Left lung (tissue), 10 donors: ENCODE results near the gene ZNF22. TPM values are rescaled to one million over a fixed set of nuclear protein-coding genes. Genes with fewer than 3 reads are reported as not detected.

ENCODE experiments used
- ATAC-seq: fragments of 200-7000 bp; cut with Tn5 transposase; one replicate; pipeline ENCODE4 v1.9.1; 2020; ENCODE audit warnings: moderate library complexity
- DNase-seq, 4 donors: peaks; one replicate each; pipeline ENCODE4 v3.0.0-alpha.2; 2013 to 2020
- H3K27ac ChIP-seq, 2 donors: fragments of 200-600 bp; sonication (generic) in 1 of 2; one replicate each; pipeline versions ENCODE4 v1.5.0 to v1.8.0; 2020 to 2021
- H3K27me3 ChIP-seq, 2 donors: fragments of 200-600 bp; sonication (generic) in 1 of 2; one replicate each; pipeline versions ENCODE4 v1.5.0 to v1.8.0; 2020 to 2021
- H3K36me3 ChIP-seq, 2 donors: fragments of 200-600 bp; sonication (generic) in 1 of 2; one replicate each; pipeline versions ENCODE4 v1.5.0 to v1.8.0; 2020 to 2021
- H3K4me1 ChIP-seq, 2 donors: fragments of 200-600 bp; one replicate each; pipeline ENCODE4 v1.8.0; 2021
- H3K4me3 ChIP-seq, 2 donors: fragments of 200-600 bp; sonication (generic) in 1 of 2; one replicate each; pipeline versions ENCODE4 v1.5.0 to v1.8.0; 2020 to 2021; ENCODE audit warnings: mild to moderate bottlenecking in 1 of 2
- H3K9me3 ChIP-seq, 2 donors: fragments of 200-600 bp; sonication (generic) in 1 of 2; one replicate each; pipeline versions ENCODE4 v1.5.0 to v1.8.0; 2020 to 2021
- CTCF ChIP-seq, 2 donors: fragments of 200-600 bp; sonication (generic) in 1 of 2; IDR thresholded peaks; one replicate each; pipeline versions ENCODE4 v1.5.0 to v1.8.0; 2021; ENCODE audit warnings: antibody characterized with exemption in 2 of 2
- intact Hi-C, 2 donors: fragments of 100-400 bp; cut with DNase I; formaldehyde crosslinking; loops; one replicate each; pipeline versions ENCODE4 v1.11.2 to v1.14.2; 2022
- polyA plus RNA-seq, 6 donors: library from polyadenylated mRNA; unstranded; fragments of 120-200 nt; gene quantifications; one replicate each; pipeline ENCODE4 v1.2.1, GENCODE V29; 2013; ENCODE audit not compliant: insufficient read length in 6 of 6
- total RNA-seq, 2 donors: library from RNA; stranded (reverse); fragmentation: NEBNext Ultra II Directional; extraction: Animal tissue kit (Norgen Biotek cat#: 25700); gene quantifications; one replicate each; pipeline ENCODE4 v1.2.1, GENCODE V29; 2021
- donor health status: DM: no; HTN: yes; CAD: no.
- donor health status: DM: no; HTN: no; CAD: no.

ZNF22 gene
- total and polyA plus RNA-seq, 8 donors, result 19.3 to 80.0 (median 75.0) TPM

GRCh38 chr10:44966816-44967509, 33.8 kb upstream of the ZNF22 start:
- intact Hi-C loops, result no loop called here
- no peak for ATAC-seq
- Histone ChIP-seq H3K27ac (peak overlapping the region; percentile 68 to 86), H3K36me3 (peaks cover 0 to 24% of the 10 kb centered on the region in 2 donors), H3K9me3 (no peaks in the 10 kb centered on the region), H3K27me3 (no peaks in the 10 kb centered on the region), H3K4me3 (no peak overlapping the region), H3K4me1 (peaks cover 51 to 92% of the 10 kb centered on the region in 2 donors)
- TF ChIP-seq CTCF (IDR thresholded peaks at IDR 0.05), result peak in 1 of 2 donors; percentile 11
- DNase-seq, result no peak

- H3K27ac ChIP-seq, result peak overlapping the region; percentile 68 to 86
- intact Hi-C loops, result no loop called here
- no peak for TF ChIP-seq CTCF (IDR thresholded peaks at IDR 0.05)
- H3K4me3 ChIP-seq, result no peak overlapping the region
- H3K4me1 ChIP-seq, result peaks cover 51 to 90% of the 10 kb centered on the region in 2 donors
- H3K9me3 ChIP-seq, result no peaks in the 10 kb centered on the region
- DNase-seq (no peak), ATAC-seq (peak; percentile 8)
- H3K36me3 ChIP-seq, result peaks cover 0 to 31% of the 10 kb centered on the region in 2 donors
- no peaks in the 10 kb centered on the region for H3K27me3 ChIP-seq
Measured at GRCh38 chr10:44967616-44968015, 33.1 kb upstream of the ZNF22 start.

DNA sequence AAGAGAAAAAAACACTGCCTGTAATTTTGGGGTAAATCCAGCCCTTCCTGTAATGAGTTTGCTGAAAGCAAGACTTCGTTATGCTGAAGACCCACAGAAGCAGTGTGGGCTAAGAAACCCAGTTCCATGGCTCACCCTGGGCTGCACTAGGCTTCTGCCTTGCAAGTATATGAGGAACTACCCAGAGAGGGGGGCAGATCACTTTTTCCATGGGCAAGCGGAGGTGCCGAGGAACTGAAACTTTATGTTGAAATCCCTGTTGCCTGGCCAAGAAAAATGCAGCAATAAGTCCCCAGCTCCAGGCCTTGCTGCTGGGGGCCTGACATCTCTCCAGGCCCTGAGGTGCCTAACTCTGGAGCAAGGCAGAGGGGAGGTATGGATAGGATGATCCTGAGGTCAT, 32.6 kb upstream of the ZNF22 start:
- peak; percentile 49 for ATAC-seq
- H3K4me3 ChIP-seq, result no peak overlapping the region
- H3K27ac ChIP-seq, result peak overlapping the region; percentile 68 to 86
- H3K27me3 ChIP-seq, result no peaks in the 10 kb centered on the region
- H3K9me3 ChIP-seq, result no peaks in the 10 kb centered on the region
- peaks cover 0 to 34% of the 10 kb centered on the region in 2 donors for H3K36me3 ChIP-seq
- intact Hi-C loops, result no loop called here
- DNase-seq, result peak in 1 of 4 donors; percentile 80
- no peak for TF ChIP-seq CTCF (IDR thresholded peaks at IDR 0.05)
- peaks cover 47 to 90% of the 10 kb centered on the region in 2 donors for H3K4me1 ChIP-seq

GRCh38 chr10:44968500-44969400, 32.0 kb upstream of the ZNF22 start:
- intact Hi-C loops, result no loop called here
- no peaks in the 10 kb centered on the region for H3K27me3 ChIP-seq
- peak overlapping the region; percentile 68 to 86 for H3K27ac ChIP-seq
- H3K4me3 ChIP-seq, result no peak overlapping the region
- no peak for DNase-seq
- TF ChIP-seq CTCF (IDR thresholded peaks at IDR 0.05), result no peak
- peaks cover 40 to 90% of the 10 kb centered on the region in 2 donors for H3K4me1 ChIP-seq
- no peaks in the 10 kb centered on the region for H3K9me3 ChIP-seq
- peaks cover 0 to 34% of the 10 kb centered on the region in 2 donors for H3K36me3 ChIP-seq
- ATAC-seq, result no peak

DNA sequence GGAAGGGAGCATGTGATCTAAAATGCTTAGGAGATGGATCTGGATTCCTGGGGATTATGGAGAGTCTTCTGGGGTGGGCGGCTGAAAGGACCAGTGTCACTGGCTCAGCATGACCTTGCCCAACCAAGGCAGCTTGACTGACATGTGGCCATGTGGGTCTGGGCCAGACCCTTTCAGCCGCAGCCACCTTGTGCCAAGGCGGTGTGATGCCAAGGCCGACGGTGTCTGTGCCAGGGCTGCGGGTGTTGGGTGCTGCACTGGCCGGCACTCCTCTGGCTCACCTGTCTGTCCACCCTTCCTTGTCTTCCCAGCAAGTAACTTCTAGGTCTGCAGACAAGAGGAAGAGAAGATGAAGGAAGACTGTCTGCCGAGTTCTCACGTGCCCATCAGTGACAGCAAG, 30.9 kb upstream of the ZNF22 start:
- intact Hi-C loops, result no loop called here
- no peak overlapping the region for H3K27ac ChIP-seq

More for the DNA sequence above, 30.9 kb upstream of the ZNF22 start:
- no peak for DNase-seq
- H3K4me3 ChIP-seq, result no peak overlapping the region
- no peaks in the 10 kb centered on the region for H3K27me3 ChIP-seq
- ATAC-seq, result no peak
- no peaks in the 10 kb centered on the region for H3K9me3 ChIP-seq
- peaks cover 0 to 34% of the 10 kb centered on the region in 2 donors for H3K36me3 ChIP-seq
- H3K4me1 ChIP-seq, result peaks cover 39 to 90% of the 10 kb centered on the region in 2 donors
- no peak for TF ChIP-seq CTCF (IDR thresholded peaks at IDR 0.05)
